CD4-positive, alpha-beta T cell treated with Interleukin-17A for 4 hours (primary cell): ENCODE data around the gene FRMD4B.
A peak's percentile ranks its signal among the peaks of the same experiment; 100 is the strongest.

Experiments used
- DNase-seq: peaks from one replicate; pipeline ENCODE4 v3.0.0-alpha.2; 2020; ENCODE audit warnings: mixed read lengths

Gene FRMD4B

GRCh38 chr3:69321301-69322157 lies 64.4 kb downstream of the FRMD4B start:
- DNase-seq: no peak

GRCh38 chr3:69320871-69321271 lies 65.0 kb downstream of the FRMD4B start:
- no peak for DNase-seq

GRCh38 chr3:69319652-69320051 lies 66.2 kb downstream of the FRMD4B start:
- DNase-seq: no peak

GRCh38 chr3:69318410-69318809 lies 67.5 kb downstream of the FRMD4B start:
- no peak for DNase-seq

- DNase-seq: no peak
Observed at GRCh38 chr3:69313251-69313650, 72.6 kb downstream of the FRMD4B start.

GRCh38 chr3:69309814-69310213 lies 76.1 kb downstream of the FRMD4B start:
- no peak for DNase-seq

- peak; percentile 77 for DNase-seq
Observed at GRCh38 chr3:69306239-69307185, 79.4 kb downstream of the FRMD4B start.

- no peak for DNase-seq
Observed at GRCh38 chr3:69305011-69305410, 80.9 kb downstream of the FRMD4B start.

- DNase-seq: no peak
Observed at GRCh38 chr3:69304396-69304795, 81.5 kb downstream of the FRMD4B start.

- no peak for DNase-seq
Observed at GRCh38 chr3:69300296-69300695, 85.6 kb downstream of the FRMD4B start.

GRCh38 chr3:69299344-69299743 lies 86.5 kb downstream of the FRMD4B start:
- no peak for DNase-seq

GRCh38 chr3:69297501-69297900 lies 88.4 kb downstream of the FRMD4B start:
- no peak for DNase-seq

- DNase-seq: no peak
Observed at GRCh38 chr3:69296995-69297394, 88.9 kb downstream of the FRMD4B start.

GRCh38 chr3:69294014-69294766 lies 91.7 kb downstream of the FRMD4B start:
- no peak for DNase-seq

GRCh38 chr3:69292959-69293574 lies 92.8 kb downstream of the FRMD4B start:
- no peak for DNase-seq

GRCh38 chr3:69292185-69292584 lies 93.7 kb downstream of the FRMD4B start:
- no peak for DNase-seq

GRCh38 chr3:69290430-69290829 lies 95.5 kb downstream of the FRMD4B start:
- no peak for DNase-seq

GRCh38 chr3:69290006-69290405 lies 95.9 kb downstream of the FRMD4B start:
- DNase-seq: no peak

GRCh38 chr3:69288161-69288895 lies 97.6 kb downstream of the FRMD4B start:
- peak; percentile 8 for DNase-seq

- no peak for DNase-seq
Observed at GRCh38 chr3:69283913-69284611, 101.8 kb downstream of the FRMD4B start.

GRCh38 chr3:69283496-69283895 lies 102.4 kb downstream of the FRMD4B start:
- no peak for DNase-seq
